ENCODE measurements around the gene IMP3.

The IMP3 gene

DNA sequence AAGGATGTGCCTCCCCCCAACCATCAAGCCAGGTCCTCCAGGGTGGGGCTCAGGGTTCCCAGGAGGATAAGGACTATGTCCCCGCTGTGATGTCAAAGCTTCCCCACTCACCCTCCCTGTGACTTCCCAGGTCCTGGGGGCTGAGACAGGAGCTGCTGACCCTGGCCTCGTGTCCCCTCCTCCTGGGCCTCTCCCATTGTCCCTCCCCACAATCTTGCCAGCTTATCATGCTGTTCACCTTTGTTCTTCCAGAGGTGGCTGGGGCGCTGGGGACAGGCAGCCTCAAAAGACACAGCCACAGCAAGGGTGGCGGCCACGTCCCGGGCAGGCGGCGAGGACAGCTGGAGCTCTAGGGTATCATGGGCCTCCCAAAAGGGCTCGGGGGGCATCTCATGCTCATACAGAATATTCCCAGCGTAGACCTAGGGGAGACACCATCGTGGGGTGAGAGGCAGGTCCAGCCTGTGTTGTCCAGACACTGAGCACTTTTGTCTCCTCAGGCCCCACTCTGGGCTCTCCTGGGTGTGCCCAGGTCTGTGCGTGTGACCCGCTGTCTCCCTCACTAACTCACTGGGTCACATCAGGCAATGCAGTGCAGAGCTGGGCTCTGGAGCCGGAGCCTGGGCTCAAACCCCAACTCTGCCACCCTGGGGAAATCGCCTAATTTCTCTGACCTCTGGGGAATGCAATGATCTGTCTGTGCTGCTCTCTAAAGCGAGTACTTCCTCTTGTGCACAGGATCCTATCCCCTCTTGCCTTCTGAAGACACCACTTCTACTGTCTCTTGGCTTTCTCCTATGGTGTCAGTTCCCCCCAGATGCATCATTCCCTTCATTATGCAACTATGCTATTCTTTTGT lies 37.7 kb upstream of the IMP3 start:
- TF ChIP-seq RARB (CRISPR knock-in tag; IDR thresholded peaks at IDR 0.05) = no peak
- ATAC-seq = no peak

DNA sequence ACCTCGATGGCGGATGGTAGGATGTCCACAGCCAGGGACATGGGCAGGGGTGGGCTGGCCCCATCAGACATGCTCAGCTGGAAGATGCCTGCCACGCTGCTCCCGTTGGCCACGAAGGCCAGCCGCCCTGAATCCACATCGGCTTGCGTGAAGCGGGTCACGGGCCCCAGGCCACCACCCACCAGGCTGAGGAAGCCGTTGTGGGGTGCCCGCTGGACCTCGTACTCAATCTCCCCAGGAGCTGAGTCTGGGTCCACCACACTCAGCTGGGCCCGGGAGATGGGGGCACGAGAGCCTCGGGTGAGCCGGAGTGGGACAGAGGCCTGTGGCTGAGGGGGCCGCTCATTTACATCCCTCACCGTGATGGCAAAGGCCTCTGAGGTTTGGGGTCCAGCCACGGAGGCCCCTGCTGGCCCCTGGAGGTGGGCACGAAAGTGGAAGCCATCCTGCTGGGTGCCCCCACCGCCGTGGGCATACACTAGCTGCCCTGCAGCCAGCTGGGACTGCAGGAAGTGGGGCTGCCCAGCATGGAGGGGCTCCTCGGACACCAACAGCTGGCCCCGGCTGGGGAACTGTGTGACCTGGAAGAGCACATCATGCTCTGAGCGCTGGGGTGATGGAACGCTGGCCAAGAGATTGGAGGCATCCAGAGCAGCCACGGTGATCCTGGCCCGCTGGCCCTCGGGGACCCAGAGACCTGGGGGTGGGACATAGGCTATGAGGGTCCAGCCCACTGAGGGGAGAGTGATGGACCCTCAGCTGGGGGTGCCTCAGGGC lies 36.9 kb upstream of the IMP3 start:
- no peak for ATAC-seq
- TF ChIP-seq ARNTL (CRISPR knock-in tag; IDR thresholded peaks at IDR 0.05; ENCODE audit: borderline replicate concordance, low read depth) = no peak
- no peak for TF ChIP-seq ZFP30 (CRISPR knock-in tag; IDR thresholded peaks at IDR 0.05)
- TF ChIP-seq, protein P1, sequence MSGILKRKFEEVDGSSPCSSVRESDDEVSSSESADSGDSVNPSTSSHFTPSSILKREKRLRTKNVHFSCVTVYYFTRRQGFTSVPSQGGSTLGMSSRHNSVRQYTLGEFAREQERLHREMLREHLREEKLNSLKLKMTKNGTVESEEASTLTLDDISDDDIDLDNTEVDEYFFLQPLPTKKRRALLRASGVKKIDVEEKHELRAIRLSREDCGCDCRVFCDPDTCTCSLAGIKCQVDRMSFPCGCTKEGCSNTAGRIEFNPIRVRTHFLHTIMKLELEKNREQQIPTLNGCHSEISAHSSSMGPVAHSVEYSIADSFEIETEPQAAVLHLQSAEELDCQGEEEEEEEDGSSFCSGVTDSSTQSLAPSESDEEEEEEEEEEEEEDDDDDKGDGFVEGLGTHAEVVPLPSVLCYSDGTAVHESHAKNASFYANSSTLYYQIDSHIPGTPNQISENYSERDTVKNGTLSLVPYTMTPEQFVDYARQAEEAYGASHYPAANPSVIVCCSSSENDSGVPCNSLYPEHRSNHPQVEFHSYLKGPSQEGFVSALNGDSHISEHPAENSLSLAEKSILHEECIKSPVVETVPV (CRISPR knock-in tag; IDR thresholded peaks at IDR 0.05) = no peak
- no peak for TF ChIP-seq RARB (CRISPR knock-in tag; IDR thresholded peaks at IDR 0.05)
- no peak for TF ChIP-seq ISL1 (CRISPR knock-in tag; IDR thresholded peaks at IDR 0.05)
- TF ChIP-seq, protein P2, sequence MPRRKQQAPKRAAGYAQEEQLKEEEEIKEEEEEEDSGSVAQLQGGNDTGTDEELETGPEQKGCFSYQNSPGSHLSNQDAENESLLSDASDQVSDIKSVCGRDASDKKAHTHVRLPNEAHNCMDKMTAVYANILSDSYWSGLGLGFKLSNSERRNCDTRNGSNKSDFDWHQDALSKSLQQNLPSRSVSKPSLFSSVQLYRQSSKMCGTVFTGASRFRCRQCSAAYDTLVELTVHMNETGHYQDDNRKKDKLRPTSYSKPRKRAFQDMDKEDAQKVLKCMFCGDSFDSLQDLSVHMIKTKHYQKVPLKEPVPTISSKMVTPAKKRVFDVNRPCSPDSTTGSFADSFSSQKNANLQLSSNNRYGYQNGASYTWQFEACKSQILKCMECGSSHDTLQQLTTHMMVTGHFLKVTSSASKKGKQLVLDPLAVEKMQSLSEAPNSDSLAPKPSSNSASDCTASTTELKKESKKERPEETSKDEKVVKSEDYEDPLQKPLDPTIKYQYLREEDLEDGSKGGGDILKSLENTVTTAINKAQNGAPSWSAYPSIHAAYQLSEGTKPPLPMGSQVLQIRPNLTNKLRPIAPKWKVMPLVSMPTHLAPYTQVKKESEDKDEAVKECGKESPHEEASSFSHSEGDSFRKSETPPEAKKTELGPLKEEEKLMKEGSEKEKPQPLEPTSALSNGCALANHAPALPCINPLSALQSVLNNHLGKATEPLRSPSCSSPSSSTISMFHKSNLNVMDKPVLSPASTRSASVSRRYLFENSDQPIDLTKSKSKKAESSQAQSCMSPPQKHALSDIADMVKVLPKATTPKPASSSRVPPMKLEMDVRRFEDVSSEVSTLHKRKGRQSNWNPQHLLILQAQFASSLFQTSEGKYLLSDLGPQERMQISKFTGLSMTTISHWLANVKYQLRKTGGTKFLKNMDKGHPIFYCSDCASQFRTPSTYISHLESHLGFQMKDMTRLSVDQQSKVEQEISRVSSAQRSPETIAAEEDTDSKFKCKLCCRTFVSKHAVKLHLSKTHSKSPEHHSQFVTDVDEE (CRISPR knock-in tag; IDR thresholded peaks at IDR 0.05) = no peak
- no peak for TF ChIP-seq ZC3H10 (CRISPR knock-in tag; IDR thresholded peaks at IDR 0.05)
- no peak for TF ChIP-seq SNAI2 (CRISPR knock-in tag; IDR thresholded peaks at IDR 0.05)
- no peak for TF ChIP-seq BACH2 (CRISPR knock-in tag; IDR thresholded peaks at IDR 0.05; ENCODE audit: borderline replicate concordance)
- no peak for TF ChIP-seq PPARA (CRISPR knock-in tag; IDR thresholded peaks at IDR 0.05; ENCODE audit: borderline replicate concordance)
- no peak for TF ChIP-seq GLIS3 (CRISPR knock-in tag; IDR thresholded peaks at IDR 0.05)
- no peak for TF ChIP-seq ZFP3 (CRISPR knock-in tag; IDR thresholded peaks at IDR 0.05)
- TF ChIP-seq OSR1 (CRISPR knock-in tag; IDR thresholded peaks at IDR 0.05) = no peak
- TF ChIP-seq TCF4 (CRISPR knock-in tag; IDR thresholded peaks at IDR 0.05; ENCODE audit: borderline replicate concordance) = no peak
- TF ChIP-seq TOX (CRISPR knock-in tag; IDR thresholded peaks at IDR 0.05; ENCODE audit: borderline replicate concordance) = no peak
- no peak for TF ChIP-seq PATZ1 (CRISPR knock-in tag; IDR thresholded peaks at IDR 0.05; ENCODE audit: borderline replicate concordance)
- no peak for TF ChIP-seq ZNF8 (CRISPR knock-in tag; IDR thresholded peaks at IDR 0.05)

DNA sequence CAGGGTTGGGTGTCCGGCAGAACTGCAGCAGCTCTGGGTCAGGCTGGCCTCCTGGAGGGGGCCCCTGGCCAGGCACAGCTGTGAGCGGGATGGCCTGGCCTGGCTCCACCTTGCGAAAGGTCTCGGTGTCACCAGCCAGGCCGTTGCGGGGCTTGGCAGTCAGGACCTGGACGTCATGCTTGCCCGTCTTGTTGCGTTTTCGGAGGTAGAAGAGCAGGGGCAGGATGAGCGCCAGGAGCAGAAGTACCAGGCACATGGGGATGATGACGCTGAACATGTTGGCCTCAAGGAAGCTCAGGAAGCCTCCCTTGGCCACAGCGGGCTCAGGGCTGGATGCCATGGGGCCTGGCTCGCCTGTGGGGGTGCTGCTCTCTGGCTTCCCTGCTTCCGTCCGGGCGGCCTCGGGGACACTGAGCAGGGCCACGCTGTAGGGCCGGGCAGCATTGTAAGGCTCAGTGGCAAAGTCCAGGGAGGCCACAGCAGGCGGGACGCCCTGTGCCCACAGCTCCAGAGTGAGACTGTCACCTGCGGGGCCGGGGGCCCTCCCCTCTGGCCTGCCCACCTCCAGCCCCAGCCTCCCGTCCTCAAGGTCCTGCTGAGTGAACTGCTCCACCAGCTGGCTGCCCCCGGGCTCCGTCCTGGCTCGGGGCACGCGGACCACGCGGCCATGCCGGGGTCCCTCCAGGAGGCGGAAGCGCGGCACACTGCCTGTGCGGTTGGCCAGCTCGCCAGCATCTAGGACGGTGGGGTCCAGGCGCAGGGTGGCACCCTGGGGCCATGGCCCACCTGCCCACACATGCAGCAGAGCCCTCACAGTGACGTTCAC lies 35.8 kb upstream of the IMP3 start:
- TF ChIP-seq ARNTL (CRISPR knock-in tag; IDR thresholded peaks at IDR 0.05; ENCODE audit: borderline replicate concordance, low read depth) = no peak
- TF ChIP-seq GLIS3 (CRISPR knock-in tag; IDR thresholded peaks at IDR 0.05) = no peak
- TF ChIP-seq ZNF8 (CRISPR knock-in tag; IDR thresholded peaks at IDR 0.05) = no peak
- no peak for TF ChIP-seq SNAI2 (CRISPR knock-in tag; IDR thresholded peaks at IDR 0.05)
- no peak for TF ChIP-seq CSDC2 (CRISPR knock-in tag; IDR thresholded peaks at IDR 0.05)
- TF ChIP-seq PATZ1 (CRISPR knock-in tag; IDR thresholded peaks at IDR 0.05; ENCODE audit: borderline replicate concordance) = no peak
- TF ChIP-seq ESRRG (CRISPR knock-in tag; IDR thresholded peaks at IDR 0.05) = no peak
- TF ChIP-seq, protein P2 (CRISPR knock-in tag; IDR thresholded peaks at IDR 0.05) = no peak
- no peak for TF ChIP-seq BACH2 (CRISPR knock-in tag; IDR thresholded peaks at IDR 0.05; ENCODE audit: borderline replicate concordance)
- no peak for ATAC-seq

Data from SK-N-SH treated with all-trans-retinoic acid at 6 μM for 48 hours (cell line).